HG02759 (cell line): ENCODE data around the gene PSMF1.
"Not testable (repeated sequence)": the region's sequence is repeated elsewhere in the genome, so short reads cannot be mapped to it uniquely, and the experiment has no call there.

Source experiments
- ATAC-seq: cut with Tn5 transposase; IDR thresholded peaks from one replicate; pipeline ENCODE4 v1.9.1; 2021; ENCODE audit warnings: mild to moderate bottlenecking, moderate library complexity; ENCODE audit not compliant: unreplicated experiment

Gene PSMF1

DNA sequence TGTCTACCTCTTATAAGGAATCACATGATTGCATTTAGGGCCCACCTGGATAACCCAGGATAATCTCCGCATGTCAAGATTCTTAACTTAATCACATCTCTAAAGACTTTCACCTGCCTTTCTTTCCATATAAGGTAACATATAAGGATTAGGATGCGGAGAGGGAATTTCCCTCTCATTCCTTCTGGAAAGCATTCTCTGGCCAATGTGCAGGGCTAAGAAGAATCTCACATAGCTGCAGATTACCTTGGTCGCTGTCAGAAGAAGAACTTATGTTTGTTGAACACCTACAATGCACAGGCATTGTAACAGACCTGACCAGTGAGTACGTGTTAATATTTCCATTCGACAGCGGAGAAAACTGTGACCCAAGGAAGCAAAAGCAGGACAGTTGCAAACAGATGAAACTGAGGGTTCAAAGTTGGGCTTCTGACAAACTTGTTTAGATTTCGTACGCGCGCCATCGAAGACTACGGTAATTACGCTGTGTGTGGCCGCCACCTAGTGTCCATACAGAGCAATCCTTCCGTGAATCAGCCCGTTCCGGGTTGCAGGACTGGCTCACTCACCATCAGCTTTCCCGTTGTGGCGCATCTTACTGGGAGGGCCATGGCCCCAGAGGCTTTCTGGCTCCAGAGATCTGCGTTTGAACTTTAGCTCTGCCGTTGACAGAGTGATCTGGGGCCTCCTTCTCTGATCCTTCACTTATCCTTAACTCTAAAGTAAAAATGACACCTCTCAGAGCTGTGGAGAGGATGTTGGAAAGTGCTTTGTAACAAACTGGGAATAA lies 94.4 kb downstream of the PSMF1 start:
- ATAC-seq, result peak; percentile 66

DNA sequence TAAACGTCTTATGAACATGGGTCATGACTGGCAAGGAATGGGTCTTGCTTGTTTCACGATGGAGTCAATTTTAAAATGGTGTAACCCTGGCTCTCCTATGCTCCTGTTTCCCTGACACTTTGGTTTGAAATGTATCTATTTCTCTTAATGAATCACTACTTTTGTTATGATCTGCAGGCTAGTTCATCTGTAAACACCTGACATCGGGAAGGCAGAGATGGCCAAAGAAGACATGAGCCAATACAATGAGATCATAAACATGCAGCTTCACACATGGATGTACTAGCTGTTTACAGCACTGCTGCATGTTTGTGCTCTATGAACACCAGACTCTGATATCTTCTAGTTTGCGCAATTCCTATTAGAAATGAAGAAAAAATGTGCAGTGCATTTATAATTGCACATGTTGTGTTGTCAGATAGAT lies 96.4 kb downstream of the PSMF1 start:
- ATAC-seq, result no peak

DNA sequence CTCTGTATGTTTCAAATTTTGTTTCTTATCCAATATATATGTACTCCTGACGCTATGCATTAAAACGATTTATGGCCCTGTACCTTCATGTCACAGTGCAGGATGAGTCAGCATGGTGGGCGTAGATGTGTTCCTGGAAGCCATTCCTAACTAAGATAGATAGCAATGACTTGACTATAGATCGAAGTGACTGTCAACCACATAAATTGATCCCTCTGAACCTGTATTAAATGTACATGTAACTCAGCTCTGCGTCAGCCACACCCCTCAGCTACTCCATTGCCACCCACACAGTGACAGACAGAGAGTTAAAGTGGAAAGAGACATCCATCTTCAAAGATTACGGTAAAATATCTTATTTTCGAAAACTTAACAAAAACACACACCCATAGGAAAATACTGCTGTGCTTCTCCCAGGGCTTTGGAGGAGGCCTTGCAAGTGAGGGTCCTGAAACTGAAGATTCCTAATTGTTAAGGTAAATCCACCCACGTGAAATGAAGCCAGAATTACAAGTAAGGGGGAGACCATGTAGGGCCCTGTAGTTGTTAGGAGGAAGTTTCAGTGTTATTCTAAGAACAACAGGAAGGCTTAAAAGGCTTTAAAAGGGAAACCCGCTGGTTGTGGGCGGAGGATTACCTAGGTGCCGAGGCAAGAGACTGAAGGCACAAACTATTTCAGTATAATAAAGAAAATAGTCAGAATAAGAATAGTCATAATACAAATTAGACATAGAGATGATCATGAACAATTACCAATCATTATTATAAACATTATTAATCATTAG lies 97.2 kb downstream of the PSMF1 start:
- no peak for ATAC-seq

DNA sequence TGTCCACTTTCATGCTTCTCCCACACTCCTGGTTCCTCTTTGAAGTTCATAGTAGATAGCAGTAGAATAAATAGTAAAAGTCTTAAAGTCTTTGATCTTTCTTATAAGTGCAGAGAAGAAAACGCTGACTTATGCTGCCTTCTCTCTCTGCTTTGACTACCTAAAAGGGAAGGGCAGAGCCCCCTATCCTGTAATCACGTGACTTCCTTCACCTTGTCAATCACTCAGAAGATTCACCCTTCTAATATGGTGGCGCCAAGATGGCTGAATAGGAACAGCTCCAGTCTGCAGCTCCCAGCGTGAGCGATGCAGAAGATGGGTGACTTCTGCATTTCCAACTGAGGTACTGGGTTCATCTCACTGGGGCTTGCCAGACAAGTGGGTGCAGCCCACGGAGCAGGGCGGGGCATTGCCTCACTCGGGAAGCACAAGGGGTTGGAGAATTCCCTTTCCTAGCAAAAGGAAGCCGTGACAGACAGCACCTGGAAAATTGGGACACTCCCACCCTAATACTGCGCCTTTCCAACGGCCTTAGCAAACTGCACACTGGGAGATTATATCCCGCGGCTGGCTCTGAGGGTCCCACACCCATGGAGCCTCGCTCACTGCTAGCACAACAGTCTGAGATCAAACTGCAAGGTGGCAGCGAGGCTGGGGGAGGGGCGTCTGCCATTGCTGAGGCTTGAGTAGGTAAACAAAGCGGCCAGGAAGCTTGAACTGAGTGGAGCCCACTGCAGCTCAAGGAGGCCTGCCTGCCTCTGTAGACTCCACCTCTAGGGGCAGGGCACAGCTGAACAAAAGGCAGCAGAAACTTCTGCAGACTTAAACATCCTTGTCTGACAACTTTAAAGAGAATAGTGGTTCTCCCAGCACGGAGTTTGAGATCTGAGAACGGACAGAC lies 98.4 kb downstream of the PSMF1 start:
- not testable (repeated sequence) for ATAC-seq
